ENCODE data around the gene ARGLU1. TPM values are rescaled to one million over a fixed set of nuclear protein-coding genes. Genes with fewer than 3 reads are reported as not detected.

ARGLU1 gene
- total RNA-seq, 1 donor from 2014 or later: 242 TPM

- no peak for DNase-seq (ENCODE audit: low spot score)
- peaks cover 50% of the 10 kb centered on the region for H3K36me3 Mint-ChIP-seq (ENCODE audit: low read depth, unreplicated experiment)
- peaks cover 4% of the 10 kb centered on the region for H3K27me3 Mint-ChIP-seq (ENCODE audit: unreplicated experiment)
- H3K9me3 Mint-ChIP-seq (ENCODE audit: unreplicated experiment): no peaks in the 10 kb centered on the region
- no peak overlapping the region for H3K27ac Mint-ChIP-seq (ENCODE audit: unreplicated experiment)
- no peak overlapping the region for H3K4me3 Mint-ChIP-seq (ENCODE audit: unreplicated experiment)
- H3K4me1 Mint-ChIP-seq (ENCODE audit: unreplicated experiment): peaks cover 27% of the 10 kb centered on the region
- TF ChIP-seq, protein P1, sequence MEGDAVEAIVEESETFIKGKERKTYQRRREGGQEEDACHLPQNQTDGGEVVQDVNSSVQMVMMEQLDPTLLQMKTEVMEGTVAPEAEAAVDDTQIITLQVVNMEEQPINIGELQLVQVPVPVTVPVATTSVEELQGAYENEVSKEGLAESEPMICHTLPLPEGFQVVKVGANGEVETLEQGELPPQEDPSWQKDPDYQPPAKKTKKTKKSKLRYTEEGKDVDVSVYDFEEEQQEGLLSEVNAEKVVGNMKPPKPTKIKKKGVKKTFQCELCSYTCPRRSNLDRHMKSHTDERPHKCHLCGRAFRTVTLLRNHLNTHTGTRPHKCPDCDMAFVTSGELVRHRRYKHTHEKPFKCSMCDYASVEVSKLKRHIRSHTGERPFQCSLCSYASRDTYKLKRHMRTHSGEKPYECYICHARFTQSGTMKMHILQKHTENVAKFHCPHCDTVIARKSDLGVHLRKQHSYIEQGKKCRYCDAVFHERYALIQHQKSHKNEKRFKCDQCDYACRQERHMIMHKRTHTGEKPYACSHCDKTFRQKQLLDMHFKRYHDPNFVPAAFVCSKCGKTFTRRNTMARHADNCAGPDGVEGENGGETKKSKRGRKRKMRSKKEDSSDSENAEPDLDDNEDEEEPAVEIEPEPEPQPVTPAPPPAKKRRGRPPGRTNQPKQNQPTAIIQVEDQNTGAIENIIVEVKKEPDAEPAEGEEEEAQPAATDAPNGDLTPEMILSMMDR (IDR thresholded peaks at IDR 0.05; ENCODE audit: unreplicated experiment): no peak
Observed at GRCh38 chr13:106505295-106505694, 62.6 kb downstream of the ARGLU1 start.

GRCh38 chr13:106503730-106504453 is 64.0 kb downstream of the ARGLU1 start:
- Mint-ChIP-seq H3K4me1 (ENCODE audit: unreplicated experiment) (peaks cover 39% of the 10 kb centered on the region), H3K36me3 (ENCODE audit: low read depth, unreplicated experiment) (peaks cover 55% of the 10 kb centered on the region), H3K9me3 (ENCODE audit: unreplicated experiment) (no peaks in the 10 kb centered on the region), H3K27ac (ENCODE audit: unreplicated experiment) (peak overlapping the region; percentile 43), H3K4me3 (ENCODE audit: unreplicated experiment) (peak overlapping the region; percentile 53), H3K27me3 (ENCODE audit: unreplicated experiment) (peaks cover 6% of the 10 kb centered on the region)
- TF ChIP-seq, protein P1 (IDR thresholded peaks at IDR 0.05; ENCODE audit: unreplicated experiment): no peak
- no peak for DNase-seq (ENCODE audit: low spot score)

DNA sequence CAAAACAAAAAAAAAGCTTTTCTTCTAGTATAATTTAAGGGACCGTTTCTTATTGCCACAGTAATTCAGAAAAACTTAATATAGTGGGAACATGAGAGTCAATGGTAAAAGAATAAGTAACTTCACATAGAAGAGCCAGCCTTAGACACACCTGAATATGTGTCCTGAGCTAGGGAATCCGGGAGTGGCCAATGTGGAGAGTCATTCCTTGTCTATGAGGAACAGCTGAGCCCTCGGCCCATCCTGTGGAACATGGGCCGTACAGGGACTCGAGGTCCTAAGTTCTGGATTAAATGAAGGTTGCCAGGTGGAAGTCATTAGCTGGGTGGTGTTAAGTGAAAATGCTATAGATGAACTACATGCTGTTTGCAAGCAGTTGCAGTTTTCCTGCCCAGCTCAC is 64.7 kb downstream of the ARGLU1 start:
- Mint-ChIP-seq H3K4me3 (ENCODE audit: unreplicated experiment) (peak overlapping the region; percentile 53), H3K27me3 (ENCODE audit: unreplicated experiment) (peaks cover 6% of the 10 kb centered on the region), H3K36me3 (ENCODE audit: low read depth, unreplicated experiment) (peaks cover 55% of the 10 kb centered on the region), H3K4me1 (ENCODE audit: unreplicated experiment) (peaks cover 45% of the 10 kb centered on the region), H3K9me3 (ENCODE audit: unreplicated experiment) (no peaks in the 10 kb centered on the region), H3K27ac (ENCODE audit: unreplicated experiment) (no peak overlapping the region)
- DNase-seq (ENCODE audit: low spot score): no peak
- TF ChIP-seq, protein P1 (IDR thresholded peaks at IDR 0.05; ENCODE audit: unreplicated experiment): no peak

- DNase-seq (ENCODE audit: low spot score): no peak
- peak overlapping the region; percentile 3 for H3K27ac Mint-ChIP-seq (ENCODE audit: unreplicated experiment)
Observed at GRCh38 chr13:106500445-106500844, 67.5 kb downstream of the ARGLU1 start.

GRCh38 chr13:106499896-106500295 is 68.0 kb downstream of the ARGLU1 start:
- peaks cover 7% of the 10 kb centered on the region for H3K27me3 Mint-ChIP-seq (ENCODE audit: unreplicated experiment)
- peak overlapping the region; percentile 26 for H3K4me3 Mint-ChIP-seq (ENCODE audit: unreplicated experiment)

More at GRCh38 chr13:106500445-106500844, 67.5 kb downstream of the ARGLU1 start:
- peaks cover 6% of the 10 kb centered on the region for H3K27me3 Mint-ChIP-seq (ENCODE audit: unreplicated experiment)
- H3K4me1 Mint-ChIP-seq (ENCODE audit: unreplicated experiment): peaks cover 64% of the 10 kb centered on the region
- H3K9me3 Mint-ChIP-seq (ENCODE audit: unreplicated experiment): no peaks in the 10 kb centered on the region
- H3K36me3 Mint-ChIP-seq (ENCODE audit: low read depth, unreplicated experiment): peaks cover 40% of the 10 kb centered on the region
- no peak overlapping the region for H3K4me3 Mint-ChIP-seq (ENCODE audit: unreplicated experiment)
- TF ChIP-seq, protein P1 (IDR thresholded peaks at IDR 0.05; ENCODE audit: unreplicated experiment): no peak

More at GRCh38 chr13:106499896-106500295, 68.0 kb downstream of the ARGLU1 start:
- H3K36me3 Mint-ChIP-seq (ENCODE audit: low read depth, unreplicated experiment): peaks cover 37% of the 10 kb centered on the region
- DNase-seq (ENCODE audit: low spot score): no peak
- H3K4me1 Mint-ChIP-seq (ENCODE audit: unreplicated experiment): peaks cover 65% of the 10 kb centered on the region
- peak overlapping the region; percentile 3 for H3K27ac Mint-ChIP-seq (ENCODE audit: unreplicated experiment)
- H3K9me3 Mint-ChIP-seq (ENCODE audit: unreplicated experiment): no peaks in the 10 kb centered on the region
- TF ChIP-seq, protein P1 (IDR thresholded peaks at IDR 0.05; ENCODE audit: unreplicated experiment): no peak
